Adrenal gland (tissue), 5 donors: ENCODE results near the gene ZNF487.

ENCODE experiments used
- POLR2A ChIP-seq, 2 donors: fragments of 450-650 bp; IDR thresholded peaks; one replicate each; pipeline ENCODE4 v1.6.1; 2017; ENCODE audit warnings: antibody characterized with exemption in 2 of 2, mild to moderate bottlenecking in 2 of 2, moderate library complexity in 1 of 2
- TF ChIP-seq, protein P1 (sequence below), 6 experiments: fragments of 450-650 bp in 4 of 6; fragments of 200-600 bp in 2 of 6; sonication (generic) in 1 of 6; IDR thresholded peaks; 1 replicate in 5 of 6; 2 replicates in 1 of 6; pipeline versions ENCODE4 v1.5.1 to v1.8.0; 2016 to 2021; ENCODE audit warnings: antibody characterized with exemption in 6 of 6, mild to moderate bottlenecking in 2 of 6, moderate library complexity in 1 of 6
- donor health status: DM: no; HTN: no; CAD: no.

DNA sequence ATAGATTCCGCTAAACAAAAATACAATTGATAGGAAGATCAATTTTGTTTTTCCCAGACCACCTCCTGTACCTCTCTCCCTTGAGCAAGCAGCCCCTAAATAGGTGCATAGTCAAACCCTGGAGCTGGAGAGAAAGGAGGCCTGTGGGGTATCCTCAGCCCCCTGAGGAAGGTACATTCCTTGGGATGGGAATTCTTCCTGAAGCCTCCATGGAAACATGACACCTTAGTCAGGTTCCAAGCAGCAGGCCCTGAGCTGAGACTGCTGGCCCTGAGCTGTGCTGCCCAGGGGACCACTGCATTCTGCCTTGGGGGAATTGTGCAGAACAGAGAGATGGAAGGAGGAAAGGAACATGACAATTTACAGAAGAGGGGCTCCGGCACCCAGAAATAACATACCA lies 35.3 kb upstream of the ZNF487 start:
- TF ChIP-seq, protein P1, sequence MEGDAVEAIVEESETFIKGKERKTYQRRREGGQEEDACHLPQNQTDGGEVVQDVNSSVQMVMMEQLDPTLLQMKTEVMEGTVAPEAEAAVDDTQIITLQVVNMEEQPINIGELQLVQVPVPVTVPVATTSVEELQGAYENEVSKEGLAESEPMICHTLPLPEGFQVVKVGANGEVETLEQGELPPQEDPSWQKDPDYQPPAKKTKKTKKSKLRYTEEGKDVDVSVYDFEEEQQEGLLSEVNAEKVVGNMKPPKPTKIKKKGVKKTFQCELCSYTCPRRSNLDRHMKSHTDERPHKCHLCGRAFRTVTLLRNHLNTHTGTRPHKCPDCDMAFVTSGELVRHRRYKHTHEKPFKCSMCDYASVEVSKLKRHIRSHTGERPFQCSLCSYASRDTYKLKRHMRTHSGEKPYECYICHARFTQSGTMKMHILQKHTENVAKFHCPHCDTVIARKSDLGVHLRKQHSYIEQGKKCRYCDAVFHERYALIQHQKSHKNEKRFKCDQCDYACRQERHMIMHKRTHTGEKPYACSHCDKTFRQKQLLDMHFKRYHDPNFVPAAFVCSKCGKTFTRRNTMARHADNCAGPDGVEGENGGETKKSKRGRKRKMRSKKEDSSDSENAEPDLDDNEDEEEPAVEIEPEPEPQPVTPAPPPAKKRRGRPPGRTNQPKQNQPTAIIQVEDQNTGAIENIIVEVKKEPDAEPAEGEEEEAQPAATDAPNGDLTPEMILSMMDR (IDR thresholded peaks at IDR 0.05), result no peak
- no peak for TF ChIP-seq POLR2A (IDR thresholded peaks at IDR 0.05)
